HL-60/S4 treated with retinoic acid at 250 ng/mL for 4 days and 3 days (cell line): ENCODE data around the gene DNAJC27.

ENCODE experiments used
- in situ Hi-C: fragments of 300-500 bp; cut with MboI; formaldehyde crosslinking; loops from 2 replicates; pipeline ENCODE4 v1.7.0; 2022; ENCODE audit warnings: low sequenced_read_pairs

Gene DNAJC27

DNA sequence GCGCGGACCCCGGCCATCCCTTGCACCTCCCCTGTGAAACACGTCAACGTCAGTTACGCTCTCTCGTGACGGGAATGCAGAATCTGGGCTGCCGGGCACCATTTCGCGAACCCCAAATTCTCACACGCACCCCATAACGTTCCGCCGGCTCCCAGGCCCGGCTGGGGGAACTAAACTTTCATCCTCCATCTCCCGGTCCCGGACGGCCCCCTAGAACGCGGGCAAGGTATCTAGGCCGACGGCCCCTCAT is 544 bp downstream of the DNAJC27 start:
- in situ Hi-C loops: loop anchor here (25.0 kb wide), 1 partner anchor 559 kb away; no protein-coding TSS in a partner anchor

DNA sequence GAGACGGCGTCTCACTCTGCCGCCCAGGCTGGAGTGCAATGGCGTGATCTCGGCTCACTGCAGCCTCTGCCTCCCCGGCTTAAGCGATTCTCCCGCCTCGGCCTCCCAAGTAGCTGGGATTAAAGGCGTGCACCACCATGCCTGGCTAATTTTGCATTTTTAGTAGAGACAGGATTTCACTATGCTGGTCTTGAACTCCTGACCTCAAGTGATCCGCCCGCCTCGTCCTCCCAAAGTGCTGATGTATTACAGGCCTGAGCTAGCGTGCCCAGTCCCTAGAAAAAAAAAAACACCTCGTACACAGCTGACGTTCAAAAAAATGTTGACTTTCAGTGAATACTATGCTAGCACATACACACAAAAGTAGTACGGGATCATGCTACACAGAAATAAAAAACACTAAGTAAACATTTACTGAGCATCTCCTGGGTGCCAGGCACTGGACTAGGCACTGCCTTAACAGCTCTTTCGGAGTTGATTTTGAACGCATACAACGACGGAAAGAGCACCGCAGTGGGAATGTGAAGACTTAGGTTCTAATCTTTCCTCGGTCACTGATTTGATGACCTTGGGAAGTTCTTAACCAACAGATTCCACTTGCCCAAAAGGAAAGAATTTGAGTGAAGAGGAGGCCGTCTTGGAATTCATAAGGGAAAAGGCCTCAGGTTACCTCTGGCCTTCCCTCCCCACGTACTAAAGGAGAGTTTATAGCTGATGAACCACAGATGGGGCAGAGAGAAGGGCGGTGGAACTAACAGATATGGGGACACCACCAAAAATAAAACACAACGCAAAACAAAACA is 1.1 kb downstream of the DNAJC27 start:
- in situ Hi-C loops: loop anchor here (25.0 kb wide), 1 partner anchor 558 kb away; no protein-coding TSS in a partner anchor

DNA sequence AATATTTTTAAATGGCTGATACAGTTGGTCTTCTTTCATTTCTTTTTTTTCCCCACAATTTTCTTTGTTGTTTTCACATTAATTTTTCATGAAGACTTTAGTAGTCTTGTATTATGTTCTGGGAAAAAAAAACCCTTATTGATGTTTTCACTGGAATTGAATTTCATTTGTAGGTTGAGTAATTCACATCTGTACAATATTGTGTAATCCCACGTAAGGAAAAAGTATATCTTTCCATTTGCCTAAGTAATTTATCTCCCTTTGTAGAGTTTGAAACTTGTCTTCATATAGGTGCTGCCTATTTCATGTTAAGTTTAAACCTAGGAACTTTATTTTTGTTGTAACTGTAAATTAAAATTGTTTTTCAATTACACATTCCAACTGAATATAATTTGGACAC is 2.0 kb downstream of the DNAJC27 start:
- in situ Hi-C loops: loop anchor here (25.0 kb wide), 1 partner anchor 557 kb away; no protein-coding TSS in a partner anchor

DNA sequence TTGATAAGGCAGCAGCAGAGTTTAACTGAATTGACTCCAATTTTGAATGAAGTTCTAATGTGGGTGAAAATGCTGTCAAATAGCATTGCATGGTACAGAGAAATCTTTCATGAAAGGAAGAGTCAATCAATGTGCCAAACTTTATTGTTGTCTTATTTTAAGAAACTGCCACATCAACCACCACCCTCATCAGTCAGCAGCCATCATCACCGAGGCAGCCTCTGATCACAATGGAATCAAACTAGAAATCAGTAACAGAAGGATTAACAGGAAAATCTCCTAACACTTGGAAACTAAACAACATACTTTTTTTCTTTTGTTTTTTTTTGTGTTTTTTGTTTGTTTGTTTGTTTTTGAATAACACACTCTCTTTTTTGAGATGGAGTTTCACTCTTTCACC is 9.9 kb downstream of the DNAJC27 start:
- in situ Hi-C loops: loop anchor here (25.0 kb wide), 1 partner anchor 550 kb away; no protein-coding TSS in a partner anchor

DNA sequence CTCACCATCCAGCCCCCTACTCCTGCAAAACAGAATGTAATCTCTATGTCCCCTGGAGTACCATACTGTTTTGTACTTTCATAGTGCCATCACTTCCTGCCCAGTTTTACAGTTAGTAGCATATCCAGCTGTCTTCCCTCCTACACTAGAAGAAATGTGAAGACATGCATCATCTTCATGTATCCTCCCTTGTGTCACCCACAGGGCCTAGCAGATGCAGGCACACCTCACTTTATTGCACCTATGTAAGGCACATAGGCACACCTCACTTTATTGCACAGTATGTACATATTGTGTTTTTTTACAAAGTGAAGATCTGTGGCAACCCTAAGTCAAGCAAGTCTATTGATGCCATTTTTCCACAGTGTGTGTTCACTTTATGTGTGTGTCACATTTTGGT is 12.0 kb downstream of the DNAJC27 start:
- in situ Hi-C loops: loop anchor here (25.0 kb wide), 1 partner anchor 547 kb away; no protein-coding TSS in a partner anchor

DNA sequence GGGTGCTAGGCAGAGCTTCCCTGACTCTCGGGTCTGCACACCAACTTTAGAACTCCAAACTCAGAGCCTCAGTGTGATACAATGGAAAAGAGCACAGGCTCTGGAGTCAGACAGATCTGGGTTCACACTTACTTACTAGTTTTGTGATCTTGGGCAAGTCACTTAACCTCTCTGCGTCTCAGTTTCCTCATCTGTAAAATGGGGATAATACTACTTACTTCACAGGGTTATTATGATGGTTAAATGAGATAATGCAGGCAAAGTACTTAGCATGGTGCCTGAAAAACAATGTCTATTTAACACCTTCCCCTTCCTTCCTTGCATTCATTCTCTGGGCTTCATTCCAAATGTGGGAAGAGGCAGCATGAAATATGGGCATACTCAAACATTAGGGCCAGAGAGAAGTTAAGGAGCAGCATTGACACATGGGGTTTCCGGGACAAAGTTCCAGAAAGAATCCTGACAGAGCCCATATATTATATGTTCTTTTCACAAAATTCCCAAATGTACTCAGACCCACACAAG is 13.3 kb downstream of the DNAJC27 start:
- in situ Hi-C loops: loop anchor here (25.0 kb wide), 1 partner anchor 546 kb away; no protein-coding TSS in a partner anchor

DNA sequence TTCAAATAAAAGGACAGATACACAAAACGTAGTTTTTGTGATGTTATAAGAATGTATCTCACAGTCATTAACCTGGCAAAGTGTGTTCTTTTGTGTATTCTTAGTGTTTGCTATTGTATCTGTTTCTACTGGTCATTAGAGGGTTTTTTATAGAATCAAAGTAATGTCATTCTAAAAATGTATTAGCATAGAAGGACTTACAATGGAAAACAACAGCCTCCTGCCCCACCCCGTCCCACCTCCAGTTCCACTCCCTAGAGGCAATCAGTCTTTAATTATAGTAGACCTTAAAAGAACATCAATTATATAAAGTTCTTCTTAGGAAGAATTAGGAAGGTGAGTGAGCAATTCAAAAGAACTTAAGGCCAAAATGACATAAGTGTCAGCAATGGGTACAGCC is 13.8 kb downstream of the DNAJC27 start:
- in situ Hi-C loops: loop anchor here (25.0 kb wide), 1 partner anchor 546 kb away; no protein-coding TSS in a partner anchor

DNA sequence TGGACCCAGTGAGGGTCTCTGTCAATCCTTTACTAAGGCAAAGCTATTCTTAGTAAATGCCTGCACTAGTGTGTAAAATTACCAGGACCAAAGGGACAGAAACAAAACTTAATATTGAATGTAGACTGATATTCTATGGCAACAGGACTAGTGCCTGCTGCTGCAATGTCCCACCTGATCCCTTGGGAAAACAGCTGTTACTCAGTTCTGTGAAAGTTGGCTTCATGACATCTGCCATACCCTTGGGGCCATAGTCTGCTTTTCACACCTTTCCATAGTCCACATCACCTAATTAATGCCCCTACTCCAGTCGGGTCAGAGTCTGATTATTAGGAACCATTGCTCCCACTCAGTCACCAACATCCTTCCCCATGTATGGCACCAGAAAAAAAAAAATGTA is 14.5 kb downstream of the DNAJC27 start:
- in situ Hi-C loops: loop anchor here (25.0 kb wide), 1 partner anchor 545 kb away; no protein-coding TSS in a partner anchor

DNA sequence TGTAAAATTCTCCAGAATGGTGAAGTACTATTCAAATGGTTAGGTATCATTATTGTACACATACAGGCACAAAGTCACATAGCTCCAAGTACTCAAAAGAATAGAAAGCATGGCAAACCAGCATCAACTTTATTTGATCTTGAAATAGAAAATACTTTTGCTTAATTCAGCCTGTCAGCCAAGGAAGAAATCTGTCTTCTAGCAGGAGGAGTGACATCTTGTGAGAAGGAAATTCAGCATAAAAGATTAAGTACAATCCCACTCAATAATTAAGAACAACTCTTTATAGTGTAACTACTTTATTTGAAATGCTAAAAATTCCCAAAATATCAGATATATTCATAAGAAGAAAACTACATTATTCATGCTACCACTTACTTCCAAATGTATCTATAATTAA is 15.8 kb downstream of the DNAJC27 start:
- in situ Hi-C loops: loop anchor here (25.0 kb wide), 1 partner anchor 544 kb away; no protein-coding TSS in a partner anchor

DNA sequence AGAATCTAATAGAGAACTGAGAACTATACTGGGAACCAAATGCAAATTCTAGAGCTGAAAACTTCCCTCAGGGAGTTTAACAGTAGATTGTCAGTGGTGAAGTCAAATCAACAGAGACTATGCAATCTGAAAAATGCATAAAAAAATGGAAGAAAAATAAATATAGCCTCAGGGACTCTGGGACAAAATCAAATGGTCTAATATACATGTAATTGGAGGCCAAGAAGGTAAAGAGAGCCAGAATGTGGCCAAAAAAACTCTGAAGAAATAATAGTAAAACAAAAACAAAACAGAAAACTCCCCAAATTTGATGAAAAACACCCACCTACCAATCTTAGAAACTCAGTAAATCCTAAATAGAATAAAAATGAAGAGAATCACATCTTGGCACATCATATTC is 16.5 kb downstream of the DNAJC27 start:
- in situ Hi-C loops: loop anchor here (25.0 kb wide), 1 partner anchor 543 kb away; no protein-coding TSS in a partner anchor

DNA sequence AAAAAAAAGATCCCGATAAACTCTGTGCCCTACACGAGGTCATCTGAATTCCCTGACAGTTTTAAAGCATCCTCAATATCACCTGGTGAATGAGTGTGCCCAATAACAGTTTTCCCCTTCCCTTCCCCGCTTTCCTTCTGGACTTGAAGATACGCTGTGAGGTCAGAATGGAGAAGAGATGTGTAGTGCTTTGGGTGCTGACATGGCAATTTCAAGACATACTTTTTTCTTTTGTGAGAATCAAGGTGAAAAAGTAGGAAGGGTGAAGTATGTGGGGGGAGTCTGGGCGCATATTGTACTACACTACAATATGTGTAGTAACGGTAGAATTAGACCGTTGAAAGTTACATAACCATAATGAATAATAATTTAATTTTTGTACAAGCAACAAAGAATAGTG is 21.7 kb downstream of the DNAJC27 start:
- in situ Hi-C loops: loop anchor here (25.0 kb wide), 1 partner anchor 538 kb away; no protein-coding TSS in a partner anchor

DNA sequence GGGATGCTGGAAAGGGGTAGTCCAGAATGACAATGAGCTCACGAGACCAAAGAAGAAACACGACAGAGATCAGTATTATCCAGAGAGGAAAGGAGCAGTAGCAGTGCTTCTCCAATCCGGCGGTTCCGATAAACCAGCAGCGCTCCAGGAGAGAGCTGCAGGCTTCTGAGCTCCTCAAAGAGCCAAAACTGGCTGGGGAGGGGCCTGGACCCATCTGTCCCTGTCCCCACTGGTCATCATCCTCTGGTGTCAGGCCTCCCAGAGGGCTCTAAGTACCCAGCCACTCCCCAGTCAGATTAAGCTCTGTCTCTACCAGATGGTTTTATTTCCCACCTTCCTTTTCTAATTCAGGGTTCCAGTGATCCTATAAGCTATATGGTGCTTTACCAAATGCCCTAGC is 23.2 kb downstream of the DNAJC27 start:
- in situ Hi-C loops: no loop called here

DNA sequence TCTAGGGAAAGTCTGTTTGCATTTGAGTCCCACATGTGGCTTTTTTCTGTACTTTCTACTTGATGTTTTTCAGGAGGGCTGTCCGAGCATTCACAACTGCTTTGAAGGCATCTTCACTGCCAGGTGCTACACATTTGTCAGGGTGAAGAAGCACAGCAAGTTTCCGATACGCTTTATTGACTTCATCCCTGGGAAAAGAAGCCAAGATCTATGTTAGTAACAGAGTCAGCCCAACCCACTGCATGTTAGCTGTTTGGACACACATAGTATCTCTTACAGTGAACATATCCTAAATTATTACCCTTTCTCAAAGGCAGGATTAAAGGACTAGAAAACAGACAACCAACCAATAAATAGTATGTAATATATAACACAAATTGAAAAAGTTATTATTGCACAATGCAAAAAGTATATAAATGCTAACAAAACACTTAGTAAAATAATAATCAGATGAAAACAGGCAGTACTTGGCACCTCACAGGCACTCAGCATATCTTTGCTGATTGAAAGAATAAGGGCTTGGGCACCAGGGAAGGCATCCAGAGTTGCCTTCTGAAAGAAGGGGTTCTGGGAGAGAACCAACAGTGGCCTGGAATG is 24.1 kb downstream of the DNAJC27 start:
- in situ Hi-C loops: no loop called here

DNA sequence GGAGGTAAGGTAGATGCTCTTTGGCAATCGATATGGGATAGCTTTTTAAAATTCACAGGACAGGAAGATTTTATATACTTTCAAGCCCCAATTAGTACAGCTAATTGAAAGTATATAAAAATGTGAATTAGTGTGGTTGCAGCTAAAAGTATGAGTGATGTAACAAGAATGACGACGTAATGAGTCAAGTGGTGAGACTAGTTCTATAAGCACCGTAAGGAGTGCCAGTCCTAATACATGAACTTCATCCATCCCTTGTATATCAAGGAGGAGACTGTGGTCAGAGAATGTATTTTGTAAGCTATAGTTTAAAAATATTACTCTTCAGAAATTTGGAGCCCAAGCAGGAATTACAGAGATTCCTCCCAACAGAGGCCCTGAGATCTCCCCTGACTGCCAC is 25.8 kb downstream of the DNAJC27 start:
- in situ Hi-C loops: no loop called here

DNA sequence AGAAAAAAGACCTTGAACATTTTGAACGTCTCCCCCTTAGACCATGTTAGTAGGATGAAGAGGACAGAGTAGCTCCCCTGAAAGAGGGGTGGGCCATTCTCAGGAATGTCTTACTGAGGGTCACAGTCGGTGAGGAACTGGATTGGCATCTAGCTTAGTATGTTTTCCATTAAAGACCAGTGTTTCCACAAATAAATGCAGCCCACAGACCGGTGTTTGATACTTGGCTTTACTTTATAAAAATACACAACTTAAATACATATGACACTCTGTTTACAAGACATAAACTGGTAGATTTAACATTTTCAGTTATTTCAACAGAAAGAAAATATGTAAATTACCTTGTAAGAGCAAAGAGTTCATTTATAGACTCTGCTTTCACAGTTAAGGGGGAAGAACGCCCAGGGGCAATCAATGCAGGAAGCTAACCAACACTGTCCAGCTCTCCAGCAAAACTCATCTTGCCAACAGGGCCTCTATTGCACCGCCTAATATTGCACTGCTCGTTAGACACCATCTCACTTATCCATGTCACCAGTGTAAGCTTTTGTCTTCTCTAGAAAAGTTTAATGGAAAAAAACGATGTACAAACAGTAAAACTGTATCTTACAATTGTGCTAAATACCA is 28.2 kb downstream of the DNAJC27 start:
- in situ Hi-C loops: no loop called here

DNA sequence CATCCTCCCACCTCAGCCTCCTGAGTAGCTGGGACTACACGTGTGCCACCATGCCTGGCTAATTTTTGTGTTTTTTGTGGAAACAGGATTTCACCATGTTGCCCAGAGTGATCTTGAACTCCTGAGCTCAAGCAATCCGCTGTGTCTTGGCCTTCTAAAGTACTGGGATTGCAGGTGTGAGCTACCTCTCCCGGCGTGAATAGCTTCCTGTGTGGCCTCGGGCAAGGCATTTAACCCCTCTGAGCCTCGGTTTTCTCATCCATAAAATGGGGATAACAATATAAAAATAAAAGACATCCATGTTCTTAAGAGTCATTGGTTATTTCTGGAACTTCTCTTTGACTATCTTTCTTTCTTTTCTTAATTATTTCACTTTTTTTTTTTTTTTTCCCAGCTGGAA is 32.4 kb downstream of the DNAJC27 start:
- in situ Hi-C loops: no loop called here

DNA sequence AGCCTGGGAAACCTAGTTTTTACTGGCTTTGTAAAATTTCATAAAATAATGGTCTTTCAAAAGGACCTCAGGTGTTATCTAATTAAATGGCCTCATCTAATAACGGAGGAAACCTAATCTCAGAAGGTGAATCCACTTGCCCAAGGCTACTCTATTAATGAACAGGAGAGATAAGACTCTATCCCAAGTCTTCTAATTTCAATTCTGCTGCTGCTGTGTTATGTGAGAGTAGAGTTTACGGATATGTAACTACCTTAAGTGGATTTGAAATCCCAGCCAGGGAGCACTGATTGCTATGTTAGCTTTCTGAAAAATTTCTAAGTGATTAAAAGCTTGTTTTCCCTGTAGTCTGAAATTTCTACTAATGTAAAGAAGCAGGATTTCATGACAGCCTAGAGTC is 34.5 kb downstream of the DNAJC27 start:
- in situ Hi-C loops: no loop called here

DNA sequence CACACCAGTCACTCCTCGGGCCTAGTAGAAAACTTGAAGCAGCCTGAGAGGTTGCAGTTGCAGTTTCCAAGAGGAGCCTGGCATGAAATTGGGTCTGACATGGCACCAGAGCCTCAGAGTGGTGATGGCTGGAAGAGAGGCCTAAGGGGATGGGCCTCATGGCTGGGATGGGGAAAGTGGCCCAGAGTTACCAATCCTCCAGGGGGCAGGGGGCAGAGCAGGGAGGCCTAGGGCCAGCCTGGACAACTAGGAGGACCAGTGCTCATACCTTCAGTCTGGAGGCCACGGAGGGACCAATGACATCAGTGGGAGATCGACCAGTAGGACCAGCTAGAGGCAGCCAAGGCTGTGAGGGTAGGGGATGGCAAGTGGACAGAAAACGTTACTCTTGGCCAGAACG is 36.6 kb downstream of the DNAJC27 start:
- in situ Hi-C loops: no loop called here

DNA sequence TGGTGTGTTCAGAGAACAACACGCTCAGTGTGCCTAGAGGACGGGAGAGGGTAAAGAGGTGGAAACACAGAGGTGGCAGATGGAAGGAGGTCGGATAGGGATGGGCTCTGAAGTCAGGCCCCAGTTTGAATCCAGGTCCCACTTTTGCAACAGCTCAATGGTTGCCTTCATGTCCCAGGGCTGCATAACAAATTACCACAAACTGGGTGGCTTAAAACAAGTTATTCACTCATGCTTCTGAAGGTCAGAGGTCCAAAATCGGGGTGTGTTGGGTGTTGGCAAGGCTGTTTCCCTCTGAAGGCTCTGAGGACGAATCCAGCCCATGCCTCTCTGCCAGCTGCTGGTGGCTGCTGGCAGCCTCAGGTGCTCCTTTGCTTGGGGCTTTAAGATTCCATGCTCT is 39.0 kb downstream of the DNAJC27 start:
- in situ Hi-C loops: no loop called here

DNA sequence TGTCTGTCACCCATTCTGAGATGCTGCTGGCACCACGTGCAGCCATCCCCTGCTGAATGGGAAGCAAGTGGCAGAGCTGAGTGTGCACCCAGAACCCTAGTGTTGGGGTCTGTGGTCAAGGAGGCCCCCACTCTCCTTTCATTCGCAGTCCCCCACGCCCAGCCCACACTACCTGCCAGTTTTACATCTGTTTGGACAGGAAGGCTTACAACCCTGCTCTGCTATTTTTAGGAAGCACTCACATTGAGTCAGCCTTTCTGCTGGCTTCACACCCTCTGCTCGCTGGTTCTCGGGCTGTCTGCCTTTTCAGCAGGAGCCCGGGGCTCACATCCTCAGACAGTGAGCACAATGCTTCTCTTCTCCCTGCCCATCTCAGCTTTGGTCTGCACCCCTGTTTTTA is 41.0 kb downstream of the DNAJC27 start:
- in situ Hi-C loops: no loop called here

DNA sequence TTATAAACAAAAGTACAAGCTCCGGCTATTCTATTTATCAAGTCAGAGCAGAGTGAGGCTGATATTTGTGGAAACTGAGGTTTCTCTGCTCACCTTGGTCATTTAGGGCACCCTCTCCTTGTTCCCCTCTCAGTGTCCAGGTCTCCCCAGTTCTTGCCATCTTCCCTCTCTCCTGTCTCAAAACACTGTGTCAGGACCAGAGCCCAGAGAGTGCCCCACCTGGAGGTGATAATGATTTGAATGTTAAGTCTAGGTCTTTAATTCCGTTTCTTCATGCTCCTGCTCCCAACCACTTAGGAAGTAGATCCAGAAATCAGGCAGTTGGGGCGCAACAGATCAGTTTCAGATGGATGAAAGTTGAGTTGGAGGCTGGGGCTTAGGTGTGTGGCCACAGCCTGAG is 42.5 kb downstream of the DNAJC27 start:
- in situ Hi-C loops: no loop called here
